ENCODE results near the gene NUP88. TPM values are rescaled to one million over a fixed set of nuclear protein-coding genes. Genes with fewer than 3 reads are reported as not detected.
"Not testable (repeated sequence)": the region's sequence is repeated elsewhere in the genome, so short reads cannot be mapped to it uniquely, and the experiment has no call there.

NUP88 gene
- total RNA-seq, 1 donor from 2014 or later, result 43.3 TPM

DNA sequence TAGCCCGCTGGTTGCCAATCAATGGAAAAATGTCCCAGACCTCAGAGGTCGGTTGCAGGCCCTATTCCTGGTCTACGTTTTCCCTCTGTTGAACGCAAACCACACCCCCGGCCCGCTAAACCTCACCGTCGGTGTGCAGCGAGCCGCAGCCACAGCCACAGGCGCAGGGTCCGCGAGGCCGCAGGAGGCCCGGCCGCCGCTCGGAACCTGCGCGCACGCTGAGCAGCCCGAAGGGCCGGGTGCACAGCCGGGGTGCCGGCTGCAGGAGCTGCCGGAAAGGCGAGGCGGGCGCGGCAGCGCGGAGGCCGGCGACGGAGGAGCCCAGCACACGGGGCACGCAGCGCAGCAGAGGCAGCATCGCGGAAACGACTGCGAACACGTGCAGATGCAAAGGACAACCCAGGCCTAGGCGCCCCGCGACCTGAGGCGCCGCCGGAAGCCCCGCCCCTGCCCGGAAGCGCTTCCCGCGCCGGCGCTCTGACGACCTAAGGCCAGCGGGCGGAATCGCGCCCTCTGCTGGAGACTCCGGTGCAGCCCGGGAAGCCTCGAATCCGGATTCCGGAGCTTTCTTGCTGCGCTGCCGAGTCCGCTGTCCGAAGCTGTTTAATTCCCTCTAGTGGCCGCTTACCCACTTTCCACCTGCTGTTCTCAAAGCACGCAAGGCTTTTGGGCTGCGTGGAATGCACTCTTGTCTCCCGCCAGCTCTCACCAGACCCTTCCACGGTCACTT lies 19.4 kb upstream of the NUP88 start, which contains the start of gene C1QBP:
Gene C1QBP (minus strand): TSS at position 440 of the 730 bp plus-strand sequence. CDS start 82 bp downstream, at position 358.
- H3K4me3 Mint-ChIP-seq (ENCODE audit: unreplicated experiment), result peak within 1 kb of the TSS; percentile 89
- peaks cover 34% of the 10 kb centered on the region for H3K36me3 ChIP-seq (ENCODE audit: insufficient read depth, low read length)
- peaks cover 14% of the 10 kb centered on the region for H3K4me1 ChIP-seq (ENCODE audit: insufficient read depth, low read length)
- peak within 1 kb of the TSS; percentile 72 for H3K27ac ChIP-seq (ENCODE audit: low read depth, low read length)
- DNase-seq (ENCODE audit: low read depth) (peak; percentile 75), FAIRE-seq (no peak)
- H3K4me3 ChIP-seq (ENCODE audit: insufficient read depth, low read depth, low read length), result peak within 1 kb of the TSS; percentile 99
- peaks cover 14% of the 10 kb centered on the region for H3K4me1 Mint-ChIP-seq (ENCODE audit: low read depth, unreplicated experiment)
- peak within 1 kb of the TSS; percentile 92 for H3K27ac Mint-ChIP-seq (ENCODE audit: unreplicated experiment)
- no peaks in the 10 kb centered on the region for H3K27me3 ChIP-seq (ENCODE audit: insufficient read depth, low read length)
- no peaks in the 10 kb centered on the region for H3K9me3 Mint-ChIP-seq (ENCODE audit: unreplicated experiment)
- peaks cover 13% of the 10 kb centered on the region for H3K36me3 Mint-ChIP-seq (ENCODE audit: low read depth, unreplicated experiment)
- H3K27me3 Mint-ChIP-seq (ENCODE audit: low read depth, unreplicated experiment), result no peaks in the 10 kb centered on the region
- no peaks in the 10 kb centered on the region for H3K9me3 ChIP-seq (ENCODE audit: insufficient read depth, low read depth, low read length)
- TF ChIP-seq, protein P1, sequence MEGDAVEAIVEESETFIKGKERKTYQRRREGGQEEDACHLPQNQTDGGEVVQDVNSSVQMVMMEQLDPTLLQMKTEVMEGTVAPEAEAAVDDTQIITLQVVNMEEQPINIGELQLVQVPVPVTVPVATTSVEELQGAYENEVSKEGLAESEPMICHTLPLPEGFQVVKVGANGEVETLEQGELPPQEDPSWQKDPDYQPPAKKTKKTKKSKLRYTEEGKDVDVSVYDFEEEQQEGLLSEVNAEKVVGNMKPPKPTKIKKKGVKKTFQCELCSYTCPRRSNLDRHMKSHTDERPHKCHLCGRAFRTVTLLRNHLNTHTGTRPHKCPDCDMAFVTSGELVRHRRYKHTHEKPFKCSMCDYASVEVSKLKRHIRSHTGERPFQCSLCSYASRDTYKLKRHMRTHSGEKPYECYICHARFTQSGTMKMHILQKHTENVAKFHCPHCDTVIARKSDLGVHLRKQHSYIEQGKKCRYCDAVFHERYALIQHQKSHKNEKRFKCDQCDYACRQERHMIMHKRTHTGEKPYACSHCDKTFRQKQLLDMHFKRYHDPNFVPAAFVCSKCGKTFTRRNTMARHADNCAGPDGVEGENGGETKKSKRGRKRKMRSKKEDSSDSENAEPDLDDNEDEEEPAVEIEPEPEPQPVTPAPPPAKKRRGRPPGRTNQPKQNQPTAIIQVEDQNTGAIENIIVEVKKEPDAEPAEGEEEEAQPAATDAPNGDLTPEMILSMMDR (IDR thresholded peaks at IDR 0.05; ENCODE audit: insufficient read depth, low read depth, low read length), result peak; percentile 93
- no peak for TF ChIP-seq EZH2 (IDR thresholded peaks at IDR 0.05; ENCODE audit: insufficient read depth, low read length)
- peaks cover 28% of the 10 kb centered on the region for H4K20me1 ChIP-seq (ENCODE audit: insufficient read depth, low read length)
- peak within 1 kb of the TSS; percentile 95 for H3K9ac ChIP-seq (ENCODE audit: low read length)
- H2AFZ ChIP-seq (ENCODE audit: low read depth, low read length), result peak within 1 kb of the TSS; percentile 90
- H3K79me2 ChIP-seq (ENCODE audit: insufficient read depth, low read length), result peaks cover 44% of the 10 kb centered on the region
- peak within 1 kb of the TSS; percentile 99 for H3K4me2 ChIP-seq (ENCODE audit: low read length)

DNA sequence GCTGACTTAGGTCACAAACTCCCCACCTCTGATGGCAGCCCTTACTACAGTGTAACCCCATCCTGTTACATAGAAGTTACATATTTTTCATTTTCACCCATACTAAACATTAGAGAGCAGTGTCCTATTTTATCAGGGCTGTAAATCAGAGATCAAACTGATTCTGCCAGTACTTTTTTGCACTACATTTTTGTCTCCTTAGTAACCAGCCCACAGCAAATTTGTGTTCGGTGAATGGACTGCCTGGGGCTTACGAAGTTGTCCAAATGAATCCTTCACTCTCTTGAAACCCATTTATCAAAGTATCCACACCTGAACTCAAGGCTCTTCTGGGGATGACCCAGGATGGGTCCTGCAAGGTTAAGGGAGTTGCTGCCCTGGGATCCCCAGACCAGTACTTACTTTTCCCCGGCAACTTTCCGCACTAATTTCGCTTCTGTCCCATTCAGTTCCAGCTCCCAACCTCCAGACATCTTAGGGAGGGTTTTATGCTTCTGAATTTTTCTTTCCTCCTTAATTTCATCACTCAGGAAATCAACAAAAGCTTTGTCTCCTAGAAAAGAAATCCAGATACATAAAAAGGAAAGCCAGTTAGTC lies 18.4 kb upstream of the NUP88 start:
- H3K36me3 Mint-ChIP-seq (ENCODE audit: low read depth, unreplicated experiment), result peaks cover 18% of the 10 kb centered on the region
- TF ChIP-seq EZH2 (IDR thresholded peaks at IDR 0.05; ENCODE audit: insufficient read depth, low read length), result no peak
- TF ChIP-seq, protein P1 (IDR thresholded peaks at IDR 0.05; ENCODE audit: insufficient read depth, low read depth, low read length), result no peak
- peak overlapping the region; percentile 89 for H3K4me3 Mint-ChIP-seq (ENCODE audit: unreplicated experiment)
- peaks cover 48% of the 10 kb centered on the region for H3K79me2 ChIP-seq (ENCODE audit: insufficient read depth, low read length)
- no peaks in the 10 kb centered on the region for H3K9me3 Mint-ChIP-seq (ENCODE audit: unreplicated experiment)
- H3K4me1 Mint-ChIP-seq (ENCODE audit: low read depth, unreplicated experiment), result peaks cover 14% of the 10 kb centered on the region
- H3K27me3 ChIP-seq (ENCODE audit: insufficient read depth, low read length), result no peaks in the 10 kb centered on the region
- no peaks in the 10 kb centered on the region for H3K27me3 Mint-ChIP-seq (ENCODE audit: low read depth, unreplicated experiment)
- FAIRE-seq (no peak), DNase-seq (ENCODE audit: low read depth) (peak; percentile 35)
- peaks cover 36% of the 10 kb centered on the region for H4K20me1 ChIP-seq (ENCODE audit: insufficient read depth, low read length)
- H3K36me3 ChIP-seq (ENCODE audit: insufficient read depth, low read length), result peaks cover 38% of the 10 kb centered on the region
- H3K27ac ChIP-seq (ENCODE audit: low read depth, low read length), result peak overlapping the region; percentile 72
- no peaks in the 10 kb centered on the region for H3K9me3 ChIP-seq (ENCODE audit: insufficient read depth, low read depth, low read length)
- H3K9ac ChIP-seq (ENCODE audit: low read length), result peak overlapping the region; percentile 95
- H3K4me2 ChIP-seq (ENCODE audit: low read length), result peak overlapping the region; percentile 99
- H3K4me3 ChIP-seq (ENCODE audit: insufficient read depth, low read depth, low read length), result peak overlapping the region; percentile 99
- no peak overlapping the region for H2AFZ ChIP-seq (ENCODE audit: low read depth, low read length)
- H3K4me1 ChIP-seq (ENCODE audit: insufficient read depth, low read length), result peaks cover 14% of the 10 kb centered on the region
- peak overlapping the region; percentile 92 for H3K27ac Mint-ChIP-seq (ENCODE audit: unreplicated experiment)

DNA sequence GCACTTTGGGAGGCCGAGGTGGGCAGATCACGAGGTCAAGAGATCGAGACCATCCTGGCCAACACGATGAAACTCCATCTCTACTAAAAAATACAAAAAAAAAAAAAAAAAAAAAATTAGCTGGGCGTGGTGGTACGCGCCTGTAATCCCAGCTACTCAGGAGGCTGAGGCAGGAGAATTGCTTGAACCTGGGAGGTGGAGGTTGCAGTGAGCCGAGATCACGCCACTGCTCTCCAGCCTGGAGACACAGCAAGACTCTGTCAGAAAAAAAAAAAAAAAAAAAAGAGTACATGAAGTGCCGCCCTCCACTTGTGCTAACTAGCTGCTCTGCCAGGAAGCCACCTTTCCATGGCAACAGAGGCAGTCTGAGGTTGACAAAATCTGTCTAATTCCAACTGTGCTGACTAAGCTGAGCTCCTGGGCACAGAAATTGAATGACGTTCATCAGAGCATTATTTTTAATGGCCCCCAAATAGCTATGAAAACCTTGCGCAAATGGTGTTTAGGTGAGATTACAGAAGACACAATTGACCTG lies 16.4 kb upstream of the NUP88 start:
- H3K9ac ChIP-seq (ENCODE audit: low read length); H2AFZ ChIP-seq (ENCODE audit: low read depth, low read length); H3K4me3 ChIP-seq (ENCODE audit: insufficient read depth, low read depth, low read length); H3K9me3 ChIP-seq (ENCODE audit: insufficient read depth, low read depth, low read length); H3K9me3 Mint-ChIP-seq (ENCODE audit: unreplicated experiment); FAIRE-seq; H3K27me3 Mint-ChIP-seq (ENCODE audit: low read depth, unreplicated experiment); H3K27me3 ChIP-seq (ENCODE audit: insufficient read depth, low read length): not testable (repeated sequence)
- H3K4me1 Mint-ChIP-seq (ENCODE audit: low read depth, unreplicated experiment), result peaks cover 14% of the 10 kb centered on the region
- Histone ChIP-seq H3K4me1 (ENCODE audit: insufficient read depth, low read length) (peaks cover 14% of the 10 kb centered on the region), H3K36me3 (ENCODE audit: insufficient read depth, low read length) (peaks cover 49% of the 10 kb centered on the region), H3K4me2 (ENCODE audit: low read length) (peak overlapping the region; percentile 20), H4K20me1 (ENCODE audit: insufficient read depth, low read length) (peaks cover 46% of the 10 kb centered on the region), H3K79me2 (ENCODE audit: insufficient read depth, low read length) (peaks cover 48% of the 10 kb centered on the region), H3K27ac (ENCODE audit: low read depth, low read length) (peak overlapping the region; percentile 3)
- DNase-seq (ENCODE audit: low read depth), result peak; percentile 39
- H3K4me3 Mint-ChIP-seq (ENCODE audit: unreplicated experiment), result peak overlapping the region; percentile 60
- peaks cover 23% of the 10 kb centered on the region for H3K36me3 Mint-ChIP-seq (ENCODE audit: low read depth, unreplicated experiment)
- peak overlapping the region; percentile 24 for H3K27ac Mint-ChIP-seq (ENCODE audit: unreplicated experiment)

Measured in astrocyte (in vitro differentiated cells and primary cell).